ENCODE results near the gene LARGE1. TPM values are rescaled to one million over a fixed set of nuclear protein-coding genes. Genes with fewer than 3 reads are reported as not detected.

The LARGE1 gene
- total RNA-seq, 1 donor from 2014 or later = 0.89 TPM

GRCh38 chr22:33922349-33922681 lies 2.0 kb upstream of the LARGE1 start:
- Mint-ChIP-seq H3K27me3 (ENCODE audit: low read depth) (peaks cover 45% of the 10 kb centered on the region), H3K27ac (no peak overlapping the region), H3K4me3 (ENCODE audit: low read depth) (peak overlapping the region; percentile 37), H3K9me3 (no peaks in the 10 kb centered on the region), H3K4me1 (ENCODE audit: low read depth) (peaks cover 5% of the 10 kb centered on the region), H3K36me3 (ENCODE audit: low read depth) (no peaks in the 10 kb centered on the region)
- DNase-seq (ENCODE audit: low spot score) = no peak
- intact Hi-C loops (cut with micrococcal nuclease) = loop anchor here (5.0 kb wide), 1 partner anchor 1100 kb away; no protein-coding TSS in a partner anchor

DNA sequence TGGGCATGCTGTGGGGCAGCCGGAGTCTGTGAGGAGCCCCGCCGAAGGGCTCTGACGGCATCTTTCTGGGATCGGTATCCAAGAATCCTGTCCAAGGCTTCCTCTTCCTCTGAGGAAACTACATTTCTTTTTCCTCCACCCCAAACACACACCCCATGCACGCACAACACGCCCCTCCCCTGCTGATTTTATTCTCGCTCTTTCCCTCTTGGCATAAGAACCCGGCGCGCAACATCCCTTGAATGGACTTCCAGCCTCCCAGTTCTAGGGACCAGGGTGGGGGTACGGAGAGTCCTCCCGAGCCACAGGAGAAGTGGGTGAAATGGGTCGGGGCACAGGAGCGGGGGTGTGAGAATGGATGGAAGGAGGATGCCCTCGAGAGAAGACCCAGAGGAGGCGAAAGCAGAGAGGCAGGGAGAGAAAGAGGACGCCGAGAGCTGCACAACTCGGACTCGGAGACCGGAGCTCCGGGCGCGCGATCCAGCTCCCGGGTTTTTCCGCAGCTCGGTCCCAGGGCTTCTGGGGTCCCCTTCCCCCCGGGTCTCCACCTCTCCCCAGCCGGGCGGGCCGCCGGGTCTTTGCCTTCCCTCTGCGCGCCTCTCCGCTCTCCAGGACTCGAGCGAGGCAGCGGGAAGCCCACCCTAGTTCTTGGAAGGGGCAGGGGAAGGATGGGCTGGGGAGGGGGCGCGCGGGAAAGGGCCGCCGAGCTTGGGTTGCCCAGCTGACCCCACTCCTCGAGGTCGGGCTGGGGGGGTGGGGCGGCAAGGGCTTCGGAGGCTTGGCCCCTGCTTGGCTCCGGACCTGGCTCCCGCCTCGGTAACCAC lies 1.5 kb upstream of the LARGE1 start:
- H3K4me3 Mint-ChIP-seq (ENCODE audit: low read depth) = peak overlapping the region; percentile 60
- H3K36me3 Mint-ChIP-seq (ENCODE audit: low read depth) = no peaks in the 10 kb centered on the region
- no peak for DNase-seq (ENCODE audit: low spot score)
- H3K4me1 Mint-ChIP-seq (ENCODE audit: low read depth) = peaks cover 5% of the 10 kb centered on the region
- intact Hi-C loops (cut with micrococcal nuclease) = loop anchor here (5.0 kb wide), 1 partner anchor 1101 kb away; no protein-coding TSS in a partner anchor
- H3K9me3 Mint-ChIP-seq = no peaks in the 10 kb centered on the region
- H3K27ac Mint-ChIP-seq = no peak overlapping the region
- H3K27me3 Mint-ChIP-seq (ENCODE audit: low read depth) = peaks cover 47% of the 10 kb centered on the region

GRCh38 chr22:33920927-33921524 lies 750 bp upstream of the LARGE1 start:
- DNase-seq (ENCODE audit: low spot score) = peak; percentile 76
- no peaks in the 10 kb centered on the region for H3K9me3 Mint-ChIP-seq
- H3K27ac Mint-ChIP-seq = no peak overlapping the region
- peak overlapping the region; percentile 60 for H3K4me3 Mint-ChIP-seq (ENCODE audit: low read depth)
- intact Hi-C loops (cut with micrococcal nuclease) = loop anchor here (5.0 kb wide), 1 partner anchor 1101 kb away; no protein-coding TSS in a partner anchor
- H3K4me1 Mint-ChIP-seq (ENCODE audit: low read depth) = peaks cover 5% of the 10 kb centered on the region
- H3K36me3 Mint-ChIP-seq (ENCODE audit: low read depth) = no peaks in the 10 kb centered on the region
- H3K27me3 Mint-ChIP-seq (ENCODE audit: low read depth) = peaks cover 47% of the 10 kb centered on the region

GRCh38 chr22:33919391-33920196 lies 682 bp downstream of the LARGE1 start:
- intact Hi-C loops (cut with micrococcal nuclease) = loop anchor here (5.0 kb wide), 1 partner anchor 1103 kb away; no protein-coding TSS in a partner anchor
- H3K36me3 Mint-ChIP-seq (ENCODE audit: low read depth) = no peaks in the 10 kb centered on the region
- no peak overlapping the region for H3K27ac Mint-ChIP-seq
- peaks cover 47% of the 10 kb centered on the region for H3K27me3 Mint-ChIP-seq (ENCODE audit: low read depth)
- H3K9me3 Mint-ChIP-seq = no peaks in the 10 kb centered on the region
- peak overlapping the region; percentile 44 for H3K4me3 Mint-ChIP-seq (ENCODE audit: low read depth)
- peaks cover 5% of the 10 kb centered on the region for H3K4me1 Mint-ChIP-seq (ENCODE audit: low read depth)
- DNase-seq (ENCODE audit: low spot score) = no peak

DNA sequence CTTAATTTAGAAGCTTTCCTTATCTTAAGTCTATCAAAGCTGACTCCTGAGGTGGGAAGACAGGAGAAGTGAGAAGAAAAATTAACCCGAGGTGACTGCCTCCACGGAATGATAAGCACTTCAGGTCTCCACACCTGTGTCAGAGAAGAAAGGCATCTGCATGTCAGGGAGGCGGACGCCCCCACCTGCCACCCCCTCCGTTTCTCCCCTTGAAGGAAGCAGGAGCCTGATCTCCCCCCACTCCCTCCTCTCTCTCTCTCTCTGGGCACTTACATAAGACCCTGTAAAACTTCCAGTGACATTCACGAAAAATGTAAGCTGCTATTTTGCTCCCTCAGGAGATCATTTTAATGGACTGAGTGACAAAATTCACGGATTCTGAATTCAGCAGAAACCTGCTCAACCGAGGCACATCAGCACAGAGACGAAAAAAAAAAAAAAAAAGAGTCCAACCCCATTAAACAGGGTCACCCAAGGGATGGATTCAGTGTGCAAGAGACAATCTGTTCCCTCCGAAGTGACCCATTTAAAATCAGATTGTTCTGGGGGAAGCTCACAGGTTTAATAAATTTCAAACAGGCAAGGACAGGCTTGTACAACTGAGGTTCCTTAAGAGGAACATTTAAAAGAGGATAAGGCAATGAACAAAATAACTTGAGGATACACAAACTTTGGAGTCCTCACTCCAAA lies 1.5 kb downstream of the LARGE1 start:
- Mint-ChIP-seq H3K4me3 (ENCODE audit: low read depth) (peak overlapping the region; percentile 44), H3K4me1 (ENCODE audit: low read depth) (peaks cover 5% of the 10 kb centered on the region), H3K9me3 (no peaks in the 10 kb centered on the region), H3K27me3 (ENCODE audit: low read depth) (peaks cover 43% of the 10 kb centered on the region), H3K27ac (no peak overlapping the region), H3K36me3 (ENCODE audit: low read depth) (no peaks in the 10 kb centered on the region)
- intact Hi-C loops (cut with micrococcal nuclease) = no loop called here
- no peak for DNase-seq (ENCODE audit: low spot score)

GRCh38 chr22:33917744-33918406 lies 2.4 kb downstream of the LARGE1 start:
- Mint-ChIP-seq H3K4me3 (ENCODE audit: low read depth) (no peak overlapping the region), H3K4me1 (ENCODE audit: low read depth) (peaks cover 5% of the 10 kb centered on the region), H3K27me3 (ENCODE audit: low read depth) (peaks cover 34% of the 10 kb centered on the region), H3K9me3 (no peaks in the 10 kb centered on the region), H3K27ac (no peak overlapping the region), H3K36me3 (ENCODE audit: low read depth) (no peaks in the 10 kb centered on the region)
- intact Hi-C loops (cut with micrococcal nuclease) = no loop called here
- no peak for DNase-seq (ENCODE audit: low spot score)

- intact Hi-C loops (cut with micrococcal nuclease) = no loop called here
- H3K27ac Mint-ChIP-seq = no peak overlapping the region
- H3K9me3 Mint-ChIP-seq = peaks cover 7% of the 10 kb centered on the region
- no peak overlapping the region for H3K4me3 Mint-ChIP-seq (ENCODE audit: low read depth)
- DNase-seq (ENCODE audit: low spot score) = no peak
- H3K27me3 Mint-ChIP-seq (ENCODE audit: low read depth) = peaks cover 23% of the 10 kb centered on the region
- no peaks in the 10 kb centered on the region for H3K36me3 Mint-ChIP-seq (ENCODE audit: low read depth)
- H3K4me1 Mint-ChIP-seq (ENCODE audit: low read depth) = no peaks in the 10 kb centered on the region
These were observed 5.6 kb downstream of the LARGE1 start for GRCh38 chr22:33914699-33915098.

DNA sequence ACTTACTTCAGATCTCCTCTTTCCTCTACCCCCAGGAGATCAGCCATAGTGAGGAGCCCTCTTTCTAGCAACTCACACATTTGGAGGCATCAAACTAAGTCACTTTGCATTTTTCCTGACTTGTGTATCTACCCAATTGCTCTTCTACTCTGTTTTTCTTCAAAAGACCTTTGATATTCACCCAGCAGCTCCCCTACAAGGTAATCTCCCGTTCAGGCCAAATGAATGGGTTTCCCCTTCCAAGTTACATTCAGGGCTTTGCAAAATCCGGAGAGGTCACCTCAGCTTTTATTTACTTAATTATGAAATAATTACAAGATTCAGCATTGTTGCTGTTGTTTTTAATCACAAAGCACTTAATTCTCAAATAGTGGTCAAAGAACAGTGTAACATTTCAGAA lies 6.1 kb downstream of the LARGE1 start:
- Mint-ChIP-seq H3K4me1 (ENCODE audit: low read depth) (no peaks in the 10 kb centered on the region), H3K27ac (no peak overlapping the region), H3K4me3 (ENCODE audit: low read depth) (no peak overlapping the region), H3K27me3 (ENCODE audit: low read depth) (peaks cover 18% of the 10 kb centered on the region), H3K36me3 (ENCODE audit: low read depth) (no peaks in the 10 kb centered on the region), H3K9me3 (peaks cover 7% of the 10 kb centered on the region)
- intact Hi-C loops (cut with micrococcal nuclease) = no loop called here
- DNase-seq (ENCODE audit: low spot score) = no peak

- intact Hi-C loops (cut with micrococcal nuclease) = no loop called here
- Mint-ChIP-seq H3K9me3 (peaks cover 7% of the 10 kb centered on the region), H3K36me3 (ENCODE audit: low read depth) (no peaks in the 10 kb centered on the region), H3K27me3 (ENCODE audit: low read depth) (peaks cover 9% of the 10 kb centered on the region), H3K4me3 (ENCODE audit: low read depth) (no peak overlapping the region), H3K4me1 (ENCODE audit: low read depth) (no peaks in the 10 kb centered on the region), H3K27ac (no peak overlapping the region)
- no peak for DNase-seq (ENCODE audit: low spot score)
These were observed 7.1 kb downstream of the LARGE1 start for GRCh38 chr22:33913188-33913587.

DNA sequence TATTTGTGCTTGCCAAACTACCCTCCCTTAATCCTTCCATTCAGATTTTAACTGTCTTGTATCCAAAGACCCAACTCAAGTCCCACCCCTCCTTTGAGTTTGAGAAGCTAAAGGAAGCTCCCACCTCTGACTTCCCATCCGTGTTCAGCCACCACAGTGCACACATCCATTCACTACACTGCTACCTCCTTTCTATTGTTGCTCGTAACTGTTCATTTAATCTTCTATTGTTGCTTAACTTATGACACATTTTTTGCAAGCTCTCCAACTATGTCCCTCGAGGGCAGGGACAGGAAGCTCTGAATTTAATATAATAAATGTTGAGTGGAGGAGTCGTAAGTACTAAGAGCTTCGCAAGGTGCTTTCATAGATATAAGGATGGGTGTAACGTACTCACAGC lies 10.4 kb downstream of the LARGE1 start:
- DNase-seq (ENCODE audit: low spot score) = no peak
- H3K9me3 Mint-ChIP-seq = peaks cover 7% of the 10 kb centered on the region
- intact Hi-C loops (cut with micrococcal nuclease) = no loop called here
- no peak overlapping the region for H3K4me3 Mint-ChIP-seq (ENCODE audit: low read depth)
- H3K27me3 Mint-ChIP-seq (ENCODE audit: low read depth) = no peaks in the 10 kb centered on the region
- no peaks in the 10 kb centered on the region for H3K4me1 Mint-ChIP-seq (ENCODE audit: low read depth)
- no peaks in the 10 kb centered on the region for H3K36me3 Mint-ChIP-seq (ENCODE audit: low read depth)
- no peak overlapping the region for H3K27ac Mint-ChIP-seq

GRCh38 chr22:33909075-33909458 lies 11.2 kb downstream of the LARGE1 start:
- Mint-ChIP-seq H3K27me3 (ENCODE audit: low read depth) (no peaks in the 10 kb centered on the region), H3K4me1 (ENCODE audit: low read depth) (no peaks in the 10 kb centered on the region), H3K36me3 (ENCODE audit: low read depth) (no peaks in the 10 kb centered on the region), H3K4me3 (ENCODE audit: low read depth) (no peak overlapping the region), H3K27ac (no peak overlapping the region), H3K9me3 (peaks cover 7% of the 10 kb centered on the region)
- intact Hi-C loops (cut with micrococcal nuclease) = no loop called here
- no peak for DNase-seq (ENCODE audit: low spot score)
